ENCODE data around the gene NRCAM. TPM values are rescaled to one million over a fixed set of nuclear protein-coding genes. Genes with fewer than 3 reads are reported as not detected.

Gene NRCAM
- total and polyA plus RNA-seq, 2 of the 8 experiments (the other 6 are each of a cell fraction or from before 2014, with no cell fraction given) = 2.7 to 3.8 TPM

DNA sequence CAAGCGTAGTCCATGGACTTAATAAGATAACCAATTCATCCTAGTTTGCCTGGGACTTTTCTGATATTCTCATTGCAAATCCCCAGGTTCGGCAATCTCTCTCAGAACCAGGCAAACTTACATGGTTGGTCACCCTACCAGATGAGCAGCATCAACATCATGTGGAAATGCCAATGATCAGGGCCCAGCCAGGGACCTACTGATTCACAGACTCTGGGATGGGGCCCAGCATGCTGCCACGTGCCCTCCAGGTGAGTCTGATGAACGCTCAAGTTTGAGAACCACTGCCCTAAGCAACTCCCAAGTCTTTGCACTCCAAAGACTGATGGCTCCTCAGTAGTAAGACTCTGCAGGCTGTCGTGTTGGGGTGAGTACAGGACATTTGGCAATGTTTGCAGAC lies 328.8 kb downstream of the NRCAM start:
- no peak overlapping the region for H2BK15ac ChIP-seq (ENCODE audit: low read length)
- no peak overlapping the region for H2BK120ac ChIP-seq (replicated peaks; ENCODE audit: low read depth, low read length)
- ChIA-PET POLR2A (ENCODE audit: partially characterized antibody) (no interaction called here), CTCF (ENCODE audit: partially characterized antibody) (no interaction called here)
- H3K14ac ChIP-seq (ENCODE audit: insufficient read length) = no peak overlapping the region
- H3K36me3 ChIP-seq (ENCODE audit: control insufficient read depth in 2 of 4, insufficient read depth in 4 of 4, low read length in 3 of 4) = no peaks in the 10 kb centered on the region
- no peaks in the 10 kb centered on the region for H3K27me3 ChIP-seq (replicated peaks in 1 of 4; ENCODE audit: control insufficient read depth in 3 of 4, extremely low read depth in 1 of 4, insufficient read depth in 3 of 4, low read length in 3 of 4)
- 0 out of 7 replicates have a peak, but pooled peaks cover 0 to 2% (median 0%) of the 10 kb centered on the region in 4 experiments for H3K4me1 ChIP-seq (replicated peaks in 1 of 4; ENCODE audit: control insufficient read depth in 3 of 4, insufficient read depth in 4 of 4, low read length in 3 of 4)
- H3K27ac ChIP-seq (ENCODE audit: low read depth, low read length) = no peak overlapping the region
- H2BK12ac ChIP-seq (ENCODE audit: low read depth, low read length) = no peak overlapping the region
- H4K5ac ChIP-seq (ENCODE audit: insufficient read length, low read depth, low read length) = no peak overlapping the region
- no peak overlapping the region for H3K56ac ChIP-seq (replicated peaks; ENCODE audit: insufficient read length, low read depth, low read length)
- H3K4ac ChIP-seq (replicated peaks; ENCODE audit: insufficient read length, low read depth, low read length) = no peak overlapping the region
- no peak overlapping the region for H3K4me3 ChIP-seq (ENCODE audit: extremely low read depth in 1 of 4, insufficient read depth in 2 of 4, low read depth in 3 of 4, low read length in 4 of 4)
- no peaks in the 10 kb centered on the region for H3K23me2 ChIP-seq (ENCODE audit: low read depth, low read length)
- H3K4me2 ChIP-seq (ENCODE audit: insufficient read depth in 1 of 2, low read depth in 2 of 2, low read length in 2 of 2) = no peak overlapping the region
- no peaks in the 10 kb centered on the region for H3K9me3 ChIP-seq (ENCODE audit: insufficient read depth in 2 of 2, low read depth in 1 of 2, low read length in 1 of 2)
- no peak overlapping the region for H2AFZ ChIP-seq (ENCODE audit: low read length)
- no peaks in the 10 kb centered on the region for H4K20me1 ChIP-seq (replicated peaks in 1 of 2; ENCODE audit: control insufficient read depth in 1 of 2, insufficient read depth in 2 of 2, low read length in 2 of 2)
- H3K23ac ChIP-seq (ENCODE audit: insufficient read length) = no peak overlapping the region
- no peaks in the 10 kb centered on the region for H3K79me1 ChIP-seq (ENCODE audit: low read depth, low read length)
- no peaks in the 10 kb centered on the region for H3K79me2 ChIP-seq (ENCODE audit: control insufficient read depth in 1 of 2, insufficient read depth in 2 of 2, low read length in 2 of 2)
- TF ChIP-seq ATF2 (IDR thresholded peaks at IDR 0.05; ENCODE audit: low read length) (no peak), CBX5 (IDR thresholded peaks at IDR 0.05; ENCODE audit: low read depth, low read length) (no peak), RAD21 (IDR thresholded peaks at IDR 0.05 in 1 of 2, conservative IDR thresholded peaks at IDR 0.05 in 1 of 2; ENCODE audit: low read depth in 2 of 2, low read length in 2 of 2) (no peak), JUN (IDR thresholded peaks at IDR 0.05; ENCODE audit: low read depth, low read length) (no peak), NANOG (IDR thresholded peaks at IDR 0.05; ENCODE audit: insufficient read depth, low read depth, low read length, poor library complexity, severe bottlenecking) (no peak), RNF2 (IDR thresholded peaks at IDR 0.05; ENCODE audit: borderline replicate concordance, low read depth, low read length, missing control alignments, poor library complexity, severe bottlenecking) (no peak), TCF12 (IDR thresholded peaks at IDR 0.05; ENCODE audit: low read depth, low read length) (no peak), SIN3A (conservative IDR thresholded peaks at IDR 0.05 in 1 of 2, IDR thresholded peaks at IDR 0.05 in 1 of 2; ENCODE audit: low read depth in 1 of 2, low read length in 2 of 2) (no peak)
- 92% methylated on average over 5 of the region's 5 CpGs; no CpG with 5 or more reads in 1 of the 2 experiments for WGBS, 2 experiments (ENCODE audit: extremely low coverage in 1 of 2, insufficient coverage in 1 of 2, insufficient read length in 1 of 2, insufficient replicate concordance in 2 of 2, low coverage in 1 of 2, low lambda C conversion rate in 2 of 2, missing lambda C conversion rate in 1 of 2)
- H3K9ac ChIP-seq (replicated peaks in 1 of 4; ENCODE audit: extremely low read depth in 1 of 4, low read depth in 3 of 4, low read length in 3 of 4) = no peak overlapping the region
- H2BK20ac ChIP-seq (ENCODE audit: low read length) = no peak overlapping the region
- H4K8ac ChIP-seq (ENCODE audit: extremely low read depth, insufficient read depth, low read length) = no peak overlapping the region
- no peak overlapping the region for H2AK5ac ChIP-seq (ENCODE audit: low read depth, low read length)
- no peak overlapping the region for H3K18ac ChIP-seq (ENCODE audit: extremely low read depth, low read length)
- H2BK5ac ChIP-seq (ENCODE audit: low read depth, low read length) = no peak overlapping the region
- no peak overlapping the region for H4K91ac ChIP-seq (replicated peaks; ENCODE audit: insufficient read length, low read length)
- DNase-seq (ENCODE audit: low read depth in 1 of 2, low spot score in 2 of 2) = no peak
- no peak for FAIRE-seq

Data from H1 (cell line).